Ascending aorta (tissue), 2 donors: Measurements from ENCODE around the gene SPSB1. TPM values are rescaled to one million over a fixed set of nuclear protein-coding genes. Genes with fewer than 3 reads are reported as not detected.

ENCODE experiments used
- DNase-seq, 2 donors: peaks; one replicate each; pipeline ENCODE4 v3.0.0-alpha.2; 2019; ENCODE audit warnings: low spot score in 2 of 2
- H3K27ac ChIP-seq, 2 donors: fragments of 200-600 bp; sonication (generic); one replicate each; pipeline ENCODE4 v1.5.1; 2016 to 2017; ENCODE audit warnings: mild to moderate bottlenecking in 1 of 2
- H3K27me3 ChIP-seq: fragments of 200-600 bp; sonication (generic); one replicate; pipeline ENCODE4 v1.5.1; 2017
- H3K36me3 ChIP-seq, 2 donors: fragments of 200-600 bp; sonication (generic); one replicate each; pipeline ENCODE4 v1.5.1; 2016
- H3K4me1 ChIP-seq, 2 donors: fragments of 200-600 bp; sonication (generic); one replicate each; pipeline ENCODE4 v1.5.1; 2016 to 2017; ENCODE audit warnings: mild to moderate bottlenecking in 1 of 2
- H3K4me3 ChIP-seq, 2 donors: fragments of 200-600 bp; sonication (generic); one replicate each; pipeline ENCODE4 v1.5.1; 2016 to 2017; ENCODE audit warnings: mild to moderate bottlenecking in 1 of 2
- H3K9me3 ChIP-seq, 2 donors: fragments of 200-600 bp; sonication (generic); one replicate each; pipeline ENCODE4 v1.5.1; 2016
- CTCF ChIP-seq, 3 experiments: fragments of 200-600 bp in 2 of 3; fragments of 450-650 bp in 1 of 3; sonication (generic) in 2 of 3; IDR thresholded peaks; one replicate each; pipeline ENCODE4 v1.5.1; 2016 to 2019; ENCODE audit warnings: antibody characterized with exemption in 3 of 3, mild to moderate bottlenecking in 1 of 3, moderate library complexity in 1 of 3
- intact Hi-C: fragments of 100-400 bp; cut with DNase I; formaldehyde crosslinking; loops from one replicate; pipeline ENCODE4 v1.15.1; 2023
- total RNA-seq: library from RNA; depleted of rRNA; stranded (reverse); fragments of >200 nt; gene quantifications from one replicate; pipeline ENCODE4 v1.1.0, GENCODE V29; 2016

SPSB1 gene
- total RNA-seq, 1 donor from 2014 or later = 64.9 TPM

- peaks cover 0 to 5% of the 10 kb centered on the region in 2 donors for H3K36me3 ChIP-seq
- H3K9me3 ChIP-seq = no peaks in the 10 kb centered on the region
- peaks cover 31 to 65% of the 10 kb centered on the region in 2 donors for H3K4me1 ChIP-seq
- intact Hi-C loops = no loop called here
- TF ChIP-seq CTCF (IDR thresholded peaks at IDR 0.05) = no peak
- H3K27ac ChIP-seq = peak overlapping the region; percentile 17 to 95
- no peak for DNase-seq
- peak overlapping the region; percentile 2 to 9 for H3K4me3 ChIP-seq
- no peaks in the 10 kb centered on the region for H3K27me3 ChIP-seq
Observed at GRCh38 chr1:9315411-9316079, 22.9 kb downstream of the SPSB1 start.

- intact Hi-C loops = no loop called here
- no peak for TF ChIP-seq CTCF (IDR thresholded peaks at IDR 0.05)
- peak overlapping the region; percentile 17 to 95 for H3K27ac ChIP-seq
- H3K27me3 ChIP-seq = no peaks in the 10 kb centered on the region
- H3K4me3 ChIP-seq = peak overlapping the region; percentile 2 to 9
- peaks cover 0 to 5% of the 10 kb centered on the region in 2 donors for H3K36me3 ChIP-seq
- peaks cover 36 to 66% of the 10 kb centered on the region in 2 donors for H3K4me1 ChIP-seq
- DNase-seq = no peak
- H3K9me3 ChIP-seq = no peaks in the 10 kb centered on the region
Observed at GRCh38 chr1:9316080-9316444, 23.4 kb downstream of the SPSB1 start.

- TF ChIP-seq CTCF (IDR thresholded peaks at IDR 0.05) = no peak
- no peaks in the 10 kb centered on the region for H3K9me3 ChIP-seq
- no peaks in the 10 kb centered on the region for H3K27me3 ChIP-seq
- H3K27ac ChIP-seq = peak overlapping the region in 1 of 2 donors; percentile 95
- no peak for DNase-seq
- no peak overlapping the region for H3K4me3 ChIP-seq
- intact Hi-C loops = no loop called here
- H3K4me1 ChIP-seq = peaks cover 38 to 66% of the 10 kb centered on the region in 2 donors
- peaks cover 0 to 5% of the 10 kb centered on the region in 2 donors for H3K36me3 ChIP-seq
Observed at GRCh38 chr1:9316512-9316911, 23.8 kb downstream of the SPSB1 start.

- peaks cover 38 to 69% of the 10 kb centered on the region in 2 donors for H3K4me1 ChIP-seq
- no peaks in the 10 kb centered on the region for H3K9me3 ChIP-seq
- DNase-seq = no peak
- peak overlapping the region; percentile 61 to 95 for H3K27ac ChIP-seq
- peaks cover 0 to 5% of the 10 kb centered on the region in 2 donors for H3K36me3 ChIP-seq
- intact Hi-C loops = no loop called here
- peak overlapping the region in 1 of 2 donors; percentile 48 for H3K4me3 ChIP-seq
- TF ChIP-seq CTCF (IDR thresholded peaks at IDR 0.05) = no peak
- no peaks in the 10 kb centered on the region for H3K27me3 ChIP-seq
Observed at GRCh38 chr1:9317072-9317471, 24.4 kb downstream of the SPSB1 start.

- H3K4me3 ChIP-seq = peak overlapping the region in 1 of 2 donors; percentile 48
Observed at GRCh38 chr1:9317591-9318417, 25.1 kb downstream of the SPSB1 start.

More at GRCh38 chr1:9317591-9318417, 25.1 kb downstream of the SPSB1 start:
- H3K27me3 ChIP-seq = no peaks in the 10 kb centered on the region
- peak overlapping the region; percentile 61 to 95 for H3K27ac ChIP-seq
- peaks cover 0 to 5% of the 10 kb centered on the region in 2 donors for H3K36me3 ChIP-seq
- no peak for DNase-seq
- intact Hi-C loops = no loop called here
- TF ChIP-seq CTCF (IDR thresholded peaks at IDR 0.05) = no peak
- peaks cover 41 to 71% of the 10 kb centered on the region in 2 donors for H3K4me1 ChIP-seq
- no peaks in the 10 kb centered on the region for H3K9me3 ChIP-seq
